ENCODE results near the gene GRHL1. TPM values are rescaled to one million over a fixed set of nuclear protein-coding genes. Genes with fewer than 3 reads are reported as not detected.
"Not testable (repeated sequence)": the region's sequence is repeated elsewhere in the genome, so short reads cannot be mapped to it uniquely, and the experiment has no call there.

The GRHL1 gene
- total and polyA plus RNA-seq, 2 donors (not counting 3 experiments of a cell fraction or from before 2014, with no cell fraction given): 0.37 to 1.1 TPM

DNA sequence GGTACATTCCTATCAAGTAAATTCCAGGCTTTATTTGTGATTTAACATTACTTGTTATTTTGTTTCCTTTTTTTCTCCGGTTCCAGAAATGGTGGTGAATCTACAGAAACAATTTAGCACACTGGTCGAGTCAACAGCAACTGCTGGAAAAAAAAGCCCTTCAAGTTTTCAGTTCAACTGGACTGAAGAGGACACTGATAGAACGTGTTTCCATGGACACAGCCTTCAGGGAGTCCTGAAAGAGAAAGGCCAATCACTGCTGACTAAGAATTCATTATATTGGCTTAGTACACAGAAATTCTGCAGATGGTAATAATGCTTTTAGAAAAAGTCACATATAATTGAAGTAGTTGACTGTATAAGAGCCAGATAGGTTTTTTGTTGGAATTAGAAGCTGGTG, 32.0 kb upstream of the GRHL1 start:
- H3K79me2 ChIP-seq (ENCODE audit: control insufficient read depth, insufficient read depth, low read length): no peaks in the 10 kb centered on the region
- no peak overlapping the region for H3K4me2 ChIP-seq (ENCODE audit: insufficient read depth, low read length)
- peaks cover 6% of the 10 kb centered on the region for H3K4me1 ChIP-seq (ENCODE audit: control insufficient read depth, extremely low read depth, insufficient read depth, low read length)
- BruUV-seq (replicated peaks): no TSS peak
- H3K9me1 ChIP-seq (replicated peaks; ENCODE audit: control insufficient read depth, extremely low read depth, insufficient read depth, low read length): no peaks in the 10 kb centered on the region
- dilution Hi-C loops (cut with MboI; ENCODE audit: extremely low pct_ligation_motif_present, low sequenced_read_pairs): no loop called here
- FAIRE-seq (no peak), DNase-seq (ENCODE audit: low read depth, low spot score) (no peak)
- no peak overlapping the region for H2AFZ ChIP-seq (ENCODE audit: low read depth, low read length)
- no peak for TF ChIP-seq EZH2 (IDR thresholded peaks at IDR 0.05; ENCODE audit: borderline replicate concordance, low read depth, low read length, severe bottlenecking)
- TF ChIP-seq FOS (IDR thresholded peaks at IDR 0.05; ENCODE audit: borderline replicate concordance, insufficient read depth, low read length): no peak
- no peaks in the 10 kb centered on the region for H4K20me1 ChIP-seq (replicated peaks; ENCODE audit: control insufficient read depth, extremely low read depth, insufficient read depth, low read length)
- no peak overlapping the region for H3K4me3 ChIP-seq (replicated peaks in 1 of 3; ENCODE audit: insufficient read depth in 1 of 3, low read depth in 1 of 3, low read length in 3 of 3)
- ChIA-PET POLR2A (no interaction called here), CTCF (interaction anchor here (1.0 kb wide), 1 partner anchor 106 kb away, joined by 4 read pairs; no protein-coding TSS in a partner anchor)
- H3K9me3 ChIP-seq (replicated peaks; ENCODE audit: control insufficient read depth, insufficient read depth, low read length): no peaks in the 10 kb centered on the region
- H3K36me3 ChIP-seq (ENCODE audit: control insufficient read depth in 2 of 2, extremely low read depth in 1 of 2, insufficient read depth in 2 of 2, low read length in 2 of 2): peaks cover 0 to 2% of the 10 kb centered on the region in 2 experiments
- intact Hi-C loops (cut with micrococcal nuclease): loop anchor here (5.0 kb wide), 1 partner anchor 107 kb away; no protein-coding TSS in a partner anchor
- no peak overlapping the region for H3K9ac ChIP-seq (replicated peaks; ENCODE audit: extremely low read depth, insufficient read depth, low read length)
- no peak overlapping the region for H3K27ac ChIP-seq (ENCODE audit: insufficient read depth, low read depth, low read length)
- H3K27me3 ChIP-seq (ENCODE audit: control insufficient read depth in 2 of 2, insufficient read depth in 2 of 2, low read length in 2 of 2): no peaks in the 10 kb centered on the region

DNA sequence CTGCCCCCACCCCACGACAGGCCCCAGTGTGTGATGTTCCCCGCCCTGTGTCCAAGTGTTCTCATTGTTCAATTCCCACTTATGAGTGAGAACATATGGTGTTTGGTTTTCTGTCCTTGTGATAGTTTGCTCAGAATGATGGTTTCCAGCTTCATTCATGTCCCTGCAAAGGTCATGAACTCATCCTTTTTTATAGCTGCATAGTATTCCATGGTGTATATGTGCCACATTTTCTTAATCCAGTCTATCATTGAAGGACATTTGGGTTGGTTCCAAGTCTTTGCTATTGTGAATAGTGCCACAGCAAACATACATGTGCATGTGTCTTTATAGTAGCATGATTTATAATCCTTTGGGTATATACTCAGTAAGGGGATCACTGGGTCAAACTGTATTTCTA, 24.5 kb upstream of the GRHL1 start:
- H3K27ac ChIP-seq (ENCODE audit: insufficient read depth, low read depth, low read length); H3K9me3 ChIP-seq (replicated peaks; ENCODE audit: control insufficient read depth, insufficient read depth, low read length); POLR2A ChIA-PET; dilution Hi-C loops (cut with MboI; ENCODE audit: extremely low pct_ligation_motif_present, low sequenced_read_pairs); H3K9me1 ChIP-seq (replicated peaks; ENCODE audit: control insufficient read depth, extremely low read depth, insufficient read depth, low read length); BruUV-seq (replicated peaks); DNase-seq (ENCODE audit: low read depth, low spot score); CTCF ChIA-PET; H3K36me3 ChIP-seq (ENCODE audit: control insufficient read depth in 2 of 2, extremely low read depth in 1 of 2, insufficient read depth in 2 of 2, low read length in 2 of 2); H3K4me1 ChIP-seq (ENCODE audit: control insufficient read depth, extremely low read depth, insufficient read depth, low read length); H2AFZ ChIP-seq (ENCODE audit: low read depth, low read length); FAIRE-seq; H3K4me3 ChIP-seq (replicated peaks in 1 of 3; ENCODE audit: insufficient read depth in 1 of 3, low read depth in 1 of 3, low read length in 3 of 3); H3K79me2 ChIP-seq (ENCODE audit: control insufficient read depth, insufficient read depth, low read length); H4K20me1 ChIP-seq (replicated peaks; ENCODE audit: control insufficient read depth, extremely low read depth, insufficient read depth, low read length); intact Hi-C loops (cut with micrococcal nuclease); H3K27me3 ChIP-seq (ENCODE audit: control insufficient read depth in 2 of 2, insufficient read depth in 2 of 2, low read length in 2 of 2); H3K9ac ChIP-seq (replicated peaks; ENCODE audit: extremely low read depth, insufficient read depth, low read length); H3K4me2 ChIP-seq (ENCODE audit: insufficient read depth, low read length): not testable (repeated sequence)

All from endothelial cell of umbilical vein (primary cell).